Lower leg skin (tissue), 3 donors: ENCODE data around the gene ELN.

Experiments
- CTCF ChIP-seq, 3 donors: fragments of 450-650 bp; IDR thresholded peaks; one replicate each; pipeline ENCODE4 v1.5.1; 2016; ENCODE audit warnings: antibody characterized with exemption in 3 of 3, mild to moderate bottlenecking in 3 of 3, moderate library complexity in 2 of 3
- POLR2A ChIP-seq, 2 donors: fragments of 450-650 bp; IDR thresholded peaks; one replicate each; pipeline ENCODE4 v1.6.1; 2016 to 2017; ENCODE audit warnings: antibody characterized with exemption in 2 of 2, mild to moderate bottlenecking in 1 of 2, moderate library complexity in 1 of 2

- TF ChIP-seq CTCF (IDR thresholded peaks at IDR 0.05) (no peak), POLR2A (IDR thresholded peaks at IDR 0.05) (no peak)
These were observed 4.2 kb upstream of the ELN start for GRCh38 chr7:74023786-74024185.
